H1 (cell line): ENCODE measurements around the gene BTC. TPM values are rescaled to one million over a fixed set of nuclear protein-coding genes. Genes with fewer than 3 reads are reported as not detected.
"Not testable (repeated sequence)": the region's sequence is repeated elsewhere in the genome, so short reads cannot be mapped to it uniquely, and the experiment has no call there.

Experiments
- CTCF ChIA-PET: fragments of 300-600 bp; sonication (Branson Sonifier 250); formaldehyde crosslinking; loops from one replicate; lab custom pipeline; 2021; ENCODE audit not compliant: partially characterized antibody; lab: Charles Lee
- POLR2A ChIA-PET: fragments of 300-600 bp; sonication (Branson Sonifier 250); formaldehyde crosslinking; loops from one replicate; lab custom pipeline; 2021; ENCODE audit warnings: inconsistent platforms; ENCODE audit not compliant: partially characterized antibody; lab: Charles Lee
- DNase-seq, 2 experiments: peaks; one replicate each; pipeline versions ENCODE4 v3.0.0 to v3.0.0-alpha.2; 2010 to 2022; ENCODE audit warnings: low spot score in 2 of 2, low read depth in 1 of 2, mixed read lengths in 1 of 2
- FAIRE-seq: peaks from 2 replicates; lab custom pipeline; 2011; peaks lifted over from hg19 to GRCh38; lab: Jason Lieb, UNC
- H2AFZ ChIP-seq: 2 replicates; pipeline ENCODE4 v1.8.1; 2012; ENCODE audit warnings: low read length, inconsistent platforms
- H2AK5ac ChIP-seq: 2 replicates; pipeline ENCODE4 v1.6.1; 2013; ENCODE audit warnings: low read depth, low read length
- H2BK120ac ChIP-seq: replicated peaks from 2 replicates; pipeline ENCODE3; 2013; ENCODE audit warnings: low read depth, low read length, inconsistent platforms
- H2BK12ac ChIP-seq: 2 replicates; pipeline ENCODE4 v1.6.1; 2013; ENCODE audit warnings: low read depth, low read length
- H2BK15ac ChIP-seq: 2 replicates; pipeline ENCODE4 v1.6.1; 2013; ENCODE audit warnings: low read length
- H2BK20ac ChIP-seq: 2 replicates; pipeline ENCODE4 v1.6.1; 2013; ENCODE audit warnings: low read length
- H2BK5ac ChIP-seq: 2 replicates; pipeline ENCODE4 v1.6.1; 2013; ENCODE audit warnings: low read depth, low read length
- H3K14ac ChIP-seq: 2 replicates; pipeline ENCODE4 v1.6.1; 2013; ENCODE audit warnings: inconsistent platforms; ENCODE audit not compliant: insufficient read length
- H3K18ac ChIP-seq: 2 replicates; pipeline ENCODE4 v1.6.1; 2013; ENCODE audit warnings: low read length; ENCODE audit errors: extremely low read depth
- H3K23ac ChIP-seq: 2 replicates; pipeline ENCODE4 v1.6.1; 2013; ENCODE audit warnings: inconsistent platforms; ENCODE audit not compliant: insufficient read length
- H3K23me2 ChIP-seq: 2 replicates; pipeline ENCODE4 v1.6.1; 2013; ENCODE audit warnings: low read depth, low read length
- H3K27ac ChIP-seq: 2 replicates; pipeline ENCODE4 v1.6.1; 2011; ENCODE audit warnings: low read depth, low read length, inconsistent platforms
- H3K27me3 ChIP-seq, 4 experiments: replicated peaks in 1 of 4; 1 replicate in 1 of 4; 2 replicates in 3 of 4; pipeline versions ENCODE4 v1.6.1 to v1.8.1; 2011 to 2013; ENCODE audit warnings: low read length in 3 of 4, mild to moderate bottlenecking in 3 of 4, inconsistent platforms in 2 of 4, mixed read lengths in 2 of 4, moderate library complexity in 1 of 4; ENCODE audit not compliant: control insufficient read depth in 3 of 4, insufficient read depth in 3 of 4; ENCODE audit errors: extremely low read depth in 1 of 4
- H3K36me3 ChIP-seq, 4 experiments: 2 replicates each; pipeline versions ENCODE4 v1.6.1 to v1.8.1; 2011 to 2013; ENCODE audit warnings: mild to moderate bottlenecking in 4 of 4, low read length in 3 of 4, moderate library complexity in 2 of 4, control low read depth in 1 of 4, inconsistent platforms in 1 of 4; ENCODE audit not compliant: insufficient read depth in 4 of 4, control insufficient read depth in 2 of 4
- H3K4ac ChIP-seq: replicated peaks from 2 replicates; pipeline ENCODE3; 2013; ENCODE audit warnings: low read length, low read depth, mixed read lengths, inconsistent platforms; ENCODE audit not compliant: insufficient read length
- H3K4me1 ChIP-seq, 4 experiments: replicated peaks in 1 of 4; 1 replicate in 1 of 4; 2 replicates in 3 of 4; pipeline versions ENCODE4 v1.6.1 to v1.8.1; 2011 to 2013; ENCODE audit warnings: low read length in 3 of 4, inconsistent platforms in 2 of 4, mixed read lengths in 1 of 4; ENCODE audit not compliant: insufficient read depth in 4 of 4, control insufficient read depth in 3 of 4
- H3K4me2 ChIP-seq, 2 experiments: 2 replicates each; pipeline versions ENCODE4 v1.6.1 to v1.8.1; 2011 to 2013; ENCODE audit warnings: low read depth in 2 of 2, low read length in 2 of 2, control low read depth in 1 of 2, inconsistent platforms in 1 of 2, mild to moderate bottlenecking in 1 of 2; ENCODE audit not compliant: insufficient read depth in 1 of 2
- H3K4me3 ChIP-seq, 4 experiments: fragments of 200-600, 300-600 bp in 1 of 4; sonication (generic), shearing (Covaris generic), sonication (Bioruptor Twin) in 1 of 4; 2 replicates each; pipeline versions ENCODE4 v1.5.1 to v1.8.1; 2011 to 2016; ENCODE audit warnings: low read length in 4 of 4, low read depth in 3 of 4, control low read depth in 2 of 4, inconsistent platforms in 2 of 4, mild to moderate bottlenecking in 2 of 4, mixed read lengths in 1 of 4, moderate library complexity in 1 of 4; ENCODE audit not compliant: insufficient read depth in 2 of 4; ENCODE audit errors: extremely low read depth in 1 of 4
- H3K56ac ChIP-seq: replicated peaks from 2 replicates; pipeline ENCODE3; 2013; ENCODE audit warnings: low read depth, mild to moderate bottlenecking, mixed read lengths, low read length, inconsistent platforms; ENCODE audit not compliant: insufficient read length
- H3K79me1 ChIP-seq: 2 replicates; pipeline ENCODE4 v1.6.1; 2013; ENCODE audit warnings: low read depth, low read length, control low read depth
- H3K79me2 ChIP-seq, 2 experiments: 2 replicates each; pipeline versions ENCODE4 v1.6.1 to v1.8.1; 2012 to 2013; ENCODE audit warnings: low read length in 2 of 2, mild to moderate bottlenecking in 2 of 2, inconsistent platforms in 1 of 2; ENCODE audit not compliant: insufficient read depth in 2 of 2, control insufficient read depth in 1 of 2
- H3K9ac ChIP-seq, 4 experiments: replicated peaks in 1 of 4; 1 replicate in 1 of 4; 2 replicates in 3 of 4; pipeline versions ENCODE4 v1.6.1 to v1.8.1; 2011 to 2013; ENCODE audit warnings: low read depth in 3 of 4, low read length in 3 of 4, control low read depth in 2 of 4, mild to moderate bottlenecking in 2 of 4, moderate library complexity in 2 of 4, inconsistent platforms in 1 of 4; ENCODE audit errors: extremely low read depth in 1 of 4
- H3K9me3 ChIP-seq, 2 experiments: 2 replicates each; pipeline versions ENCODE4 v1.6.1 to v1.8.1; 2012 to 2013; ENCODE audit warnings: mild to moderate bottlenecking in 2 of 2, moderate library complexity in 2 of 2, control low read depth in 1 of 2, inconsistent platforms in 1 of 2, low read depth in 1 of 2, low read length in 1 of 2, mixed read lengths in 1 of 2; ENCODE audit not compliant: insufficient read depth in 2 of 2
- H4K20me1 ChIP-seq, 2 experiments: replicated peaks in 1 of 2; 2 replicates each; pipeline versions ENCODE3 to v1.8.1; 2011 to 2013; ENCODE audit warnings: inconsistent platforms in 2 of 2, low read length in 2 of 2, mild to moderate bottlenecking in 1 of 2; ENCODE audit not compliant: insufficient read depth in 2 of 2, control insufficient read depth in 1 of 2
- H4K5ac ChIP-seq: 2 replicates; pipeline ENCODE4 v1.6.1; 2013; ENCODE audit warnings: low read length, low read depth, mixed read lengths, inconsistent platforms; ENCODE audit not compliant: insufficient read length
- H4K8ac ChIP-seq: 2 replicates; pipeline ENCODE4 v1.8.0; 2013; ENCODE audit warnings: mild to moderate bottlenecking, moderate library complexity, low read length, inconsistent platforms; ENCODE audit not compliant: insufficient read depth; ENCODE audit errors: extremely low read depth
- H4K91ac ChIP-seq: replicated peaks from 2 replicates; pipeline ENCODE3; 2013; ENCODE audit warnings: low read length, mixed read lengths, inconsistent platforms; ENCODE audit not compliant: insufficient read length
- WGBS, 2 experiments: shearing (Covaris generic) in 1 of 2; methylation state at CpG; one replicate each; pipeline versions ENCODE4 v1.1.6 to v1.1.7; 2013 to 2015; ENCODE audit warnings: low lambda C conversion rate in 2 of 2, mixed read lengths in 2 of 2, inconsistent platforms in 1 of 2, low coverage in 1 of 2, missing lambda C conversion rate in 1 of 2; ENCODE audit not compliant: insufficient replicate concordance in 2 of 2, insufficient coverage in 1 of 2, insufficient read length in 1 of 2; ENCODE audit errors: extremely low coverage in 1 of 2, missing lambda C conversion rate in 1 of 2; 5-methylcytosine and 5-hydroxymethylcytosine counted together
- polyA plus RNA-seq, 7 experiments: library from polyadenylated mRNA; depleted of rRNA in 3 of 7; stranded (reverse) in 5 of 7; unstranded in 2 of 7; fragments of >200 nt in 5 of 7; fragments of 200-250 nt in 2 of 7; gene quantifications; 1 replicate in 5 of 7; 2 replicates in 1 of 7; 4 replicates in 1 of 7; pipeline versions ENCODE4 v1.2.1 to v1.2.3, GENCODE V29; 2011 to 2013; ENCODE audit warnings: missing spikeins in 2 of 7, mixed read lengths in 2 of 7
- total RNA-seq: library from RNA; stranded (reverse); fragmentation: NEBNext Ultra II Directional; extraction: Animal tissue kit (Norgen Biotek cat#: 25700); gene quantifications from 2 replicates; pipeline ENCODE4 v1.2.1, GENCODE V29; 2021

Gene BTC
- total and polyA plus RNA-seq, 2 of the 8 experiments (the other 6 are each of a cell fraction or from before 2014, with no cell fraction given): 0.09 TPM; not detected in 1

- 93% methylated on average over 3 of the region's 3 CpGs; no CpG with 5 or more reads in 1 of the 2 experiments for WGBS, 2 experiments
- H3K9me3 ChIP-seq, H4K8ac ChIP-seq, H3K4me3 ChIP-seq, H3K56ac ChIP-seq, H3K4me2 ChIP-seq, H3K23ac ChIP-seq, H3K4me1 ChIP-seq, H2BK20ac ChIP-seq, H3K27ac ChIP-seq, H2AFZ ChIP-seq, H3K23me2 ChIP-seq, FAIRE-seq, H4K91ac ChIP-seq, H2AK5ac ChIP-seq, H3K36me3 ChIP-seq, H3K18ac ChIP-seq, POLR2A ChIA-PET, H4K20me1 ChIP-seq, H3K27me3 ChIP-seq, DNase-seq, H3K9ac ChIP-seq, H4K5ac ChIP-seq, H3K4ac ChIP-seq, H3K79me1 ChIP-seq, H2BK120ac ChIP-seq, CTCF ChIA-PET, H2BK5ac ChIP-seq, H2BK12ac ChIP-seq, H2BK15ac ChIP-seq, H3K79me2 ChIP-seq, H3K14ac ChIP-seq: not testable (repeated sequence)
These were observed 86.2 kb downstream of the BTC start for GRCh38 chr4:74708135-74708534.

Other genes with a start within 250 kb of the BTC start
- 5.2 and 5.3 TPM in 2 replicates for gene PARM1, start 138.6 kb upstream of the BTC start, total RNA-seq
- 2.0 and 2.3 TPM in 2 replicates for gene PARM1, start 138.6 kb upstream of the BTC start, polyA plus RNA-seq (2011; rRNA removed)